Measurements from ENCODE around the gene CFAP299.
"Not testable (repeated sequence)": the region's sequence is repeated elsewhere in the genome, so short reads cannot be mapped to it uniquely, and the experiment has no call there.

CFAP299 gene

GRCh38 chr4:80333121-80333520 is 2.4 kb upstream of the CFAP299 start:
- peaks cover 3% of the 10 kb centered on the region for H3K4me1 ChIP-seq (ENCODE audit: control insufficient read depth, low read depth, low read length)
- H3K27ac ChIP-seq (ENCODE audit: low read length) = no peak overlapping the region
- peaks cover 19% of the 10 kb centered on the region for H3K27me3 ChIP-seq (ENCODE audit: control insufficient read depth, insufficient read depth, low read length)
- no peaks in the 10 kb centered on the region for H3K36me3 ChIP-seq (ENCODE audit: control insufficient read depth, low read depth, low read length)
- H3K4me3 ChIP-seq (ENCODE audit: low read length) = no peak overlapping the region
- H3K9me3 ChIP-seq (ENCODE audit: control insufficient read depth, low read depth, low read length) = no peaks in the 10 kb centered on the region
- H3K9ac ChIP-seq (ENCODE audit: low read length) = no peak overlapping the region

GRCh38 chr4:80334568-80334967 is 962 bp upstream of the CFAP299 start:
- H3K4me1 ChIP-seq (ENCODE audit: control insufficient read depth, low read depth, low read length) = peaks cover 3% of the 10 kb centered on the region
- H3K36me3 ChIP-seq (ENCODE audit: control insufficient read depth, low read depth, low read length) = no peaks in the 10 kb centered on the region
- H3K4me3 ChIP-seq (ENCODE audit: low read length) = no peak overlapping the region
- H3K27me3 ChIP-seq (ENCODE audit: control insufficient read depth, insufficient read depth, low read length) = peaks cover 19% of the 10 kb centered on the region
- no peaks in the 10 kb centered on the region for H3K9me3 ChIP-seq (ENCODE audit: control insufficient read depth, low read depth, low read length)
- no peak overlapping the region for H3K27ac ChIP-seq (ENCODE audit: low read length)
- no peak overlapping the region for H3K9ac ChIP-seq (ENCODE audit: low read length)

- Histone ChIP-seq H3K9ac (ENCODE audit: low read length) (no peak overlapping the region), H3K9me3 (ENCODE audit: control insufficient read depth, low read depth, low read length) (no peaks in the 10 kb centered on the region), H3K4me1 (ENCODE audit: control insufficient read depth, low read depth, low read length) (peaks cover 3% of the 10 kb centered on the region), H3K27me3 (ENCODE audit: control insufficient read depth, insufficient read depth, low read length) (peaks cover 19% of the 10 kb centered on the region), H3K4me3 (ENCODE audit: low read length) (peak overlapping the region; percentile 84), H3K36me3 (ENCODE audit: control insufficient read depth, low read depth, low read length) (no peaks in the 10 kb centered on the region), H3K27ac (ENCODE audit: low read length) (no peak overlapping the region)
Observed at GRCh38 chr4:80335226-80335553, 340 bp upstream of the CFAP299 start.

GRCh38 chr4:80336582-80336981 is 1.1 kb downstream of the CFAP299 start:
- no peaks in the 10 kb centered on the region for H3K36me3 ChIP-seq (ENCODE audit: control insufficient read depth, low read depth, low read length)
- no peaks in the 10 kb centered on the region for H3K9me3 ChIP-seq (ENCODE audit: control insufficient read depth, low read depth, low read length)
- no peak overlapping the region for H3K9ac ChIP-seq (ENCODE audit: low read length)
- peaks cover 19% of the 10 kb centered on the region for H3K27me3 ChIP-seq (ENCODE audit: control insufficient read depth, insufficient read depth, low read length)
- peak overlapping the region; percentile 84 for H3K4me3 ChIP-seq (ENCODE audit: low read length)
- H3K27ac ChIP-seq (ENCODE audit: low read length) = no peak overlapping the region
- peaks cover 3% of the 10 kb centered on the region for H3K4me1 ChIP-seq (ENCODE audit: control insufficient read depth, low read depth, low read length)

- Histone ChIP-seq H3K27me3 (ENCODE audit: control insufficient read depth, insufficient read depth, low read length) (peaks cover 15% of the 10 kb centered on the region), H3K9ac (ENCODE audit: low read length) (no peak overlapping the region), H3K36me3 (ENCODE audit: control insufficient read depth, low read depth, low read length) (no peaks in the 10 kb centered on the region), H3K4me3 (ENCODE audit: low read length) (no peak overlapping the region), H3K27ac (ENCODE audit: low read length) (no peak overlapping the region), H3K9me3 (ENCODE audit: control insufficient read depth, low read depth, low read length) (no peaks in the 10 kb centered on the region), H3K4me1 (ENCODE audit: control insufficient read depth, low read depth, low read length) (peaks cover 3% of the 10 kb centered on the region)
Observed at GRCh38 chr4:80340036-80340435, 4.5 kb downstream of the CFAP299 start.

GRCh38 chr4:80342684-80343083 is 7.2 kb downstream of the CFAP299 start:
- not testable (repeated sequence) for H3K4me1 ChIP-seq (ENCODE audit: control insufficient read depth, low read depth, low read length); H3K4me3 ChIP-seq (ENCODE audit: low read length)

GRCh38 chr4:80343887-80344286 is 8.4 kb downstream of the CFAP299 start:
- Histone ChIP-seq H3K4me3 (ENCODE audit: low read length) (no peak overlapping the region), H3K9me3 (ENCODE audit: control insufficient read depth, low read depth, low read length) (no peaks in the 10 kb centered on the region), H3K9ac (ENCODE audit: low read length) (no peak overlapping the region), H3K36me3 (ENCODE audit: control insufficient read depth, low read depth, low read length) (no peaks in the 10 kb centered on the region), H3K4me1 (ENCODE audit: control insufficient read depth, low read depth, low read length) (no peaks in the 10 kb centered on the region), H3K27ac (ENCODE audit: low read length) (no peak overlapping the region), H3K27me3 (ENCODE audit: control insufficient read depth, insufficient read depth, low read length) (no peaks in the 10 kb centered on the region)

More at GRCh38 chr4:80342684-80343083, 7.2 kb downstream of the CFAP299 start:
- not testable (repeated sequence) for H3K36me3 ChIP-seq (ENCODE audit: control insufficient read depth, low read depth, low read length); H3K27me3 ChIP-seq (ENCODE audit: control insufficient read depth, insufficient read depth, low read length); H3K27ac ChIP-seq (ENCODE audit: low read length); H3K9ac ChIP-seq (ENCODE audit: low read length); H3K9me3 ChIP-seq (ENCODE audit: control insufficient read depth, low read depth, low read length)

GRCh38 chr4:80360084-80360483 is 24.6 kb downstream of the CFAP299 start:
- Histone ChIP-seq H3K27ac (ENCODE audit: low read length) (no peak overlapping the region), H3K4me1 (ENCODE audit: control insufficient read depth, low read depth, low read length) (peaks cover 7% of the 10 kb centered on the region), H3K4me3 (ENCODE audit: low read length) (no peak overlapping the region)

GRCh38 chr4:80360900-80361299 is 25.4 kb downstream of the CFAP299 start:
- Histone ChIP-seq H3K9ac (ENCODE audit: low read length) (no peak overlapping the region), H3K27me3 (ENCODE audit: control insufficient read depth, insufficient read depth, low read length) (no peaks in the 10 kb centered on the region), H3K27ac (ENCODE audit: low read length) (no peak overlapping the region), H3K9me3 (ENCODE audit: control insufficient read depth, low read depth, low read length) (no peaks in the 10 kb centered on the region), H3K4me3 (ENCODE audit: low read length) (no peak overlapping the region), H3K4me1 (ENCODE audit: control insufficient read depth, low read depth, low read length) (peaks cover 7% of the 10 kb centered on the region), H3K36me3 (ENCODE audit: control insufficient read depth, low read depth, low read length) (no peaks in the 10 kb centered on the region)

More at GRCh38 chr4:80360084-80360483, 24.6 kb downstream of the CFAP299 start:
- H3K27me3 ChIP-seq (ENCODE audit: control insufficient read depth, insufficient read depth, low read length) = no peaks in the 10 kb centered on the region
- no peaks in the 10 kb centered on the region for H3K9me3 ChIP-seq (ENCODE audit: control insufficient read depth, low read depth, low read length)
- no peaks in the 10 kb centered on the region for H3K36me3 ChIP-seq (ENCODE audit: control insufficient read depth, low read depth, low read length)
- H3K9ac ChIP-seq (ENCODE audit: low read length) = no peak overlapping the region

GRCh38 chr4:80361329-80361900 is 25.9 kb downstream of the CFAP299 start:
- no peaks in the 10 kb centered on the region for H3K36me3 ChIP-seq (ENCODE audit: control insufficient read depth, low read depth, low read length)
- no peak overlapping the region for H3K27ac ChIP-seq (ENCODE audit: low read length)
- no peaks in the 10 kb centered on the region for H3K27me3 ChIP-seq (ENCODE audit: control insufficient read depth, insufficient read depth, low read length)
- no peaks in the 10 kb centered on the region for H3K9me3 ChIP-seq (ENCODE audit: control insufficient read depth, low read depth, low read length)
- H3K4me3 ChIP-seq (ENCODE audit: low read length) = no peak overlapping the region
- H3K9ac ChIP-seq (ENCODE audit: low read length) = no peak overlapping the region
- H3K4me1 ChIP-seq (ENCODE audit: control insufficient read depth, low read depth, low read length) = peaks cover 7% of the 10 kb centered on the region

- H3K9ac ChIP-seq (ENCODE audit: low read length) = no peak overlapping the region
- no peak overlapping the region for H3K4me3 ChIP-seq (ENCODE audit: low read length)
- no peak overlapping the region for H3K27ac ChIP-seq (ENCODE audit: low read length)
- H3K36me3 ChIP-seq (ENCODE audit: control insufficient read depth, low read depth, low read length) = no peaks in the 10 kb centered on the region
- H3K27me3 ChIP-seq (ENCODE audit: control insufficient read depth, insufficient read depth, low read length) = no peaks in the 10 kb centered on the region
- peaks cover 7% of the 10 kb centered on the region for H3K4me1 ChIP-seq (ENCODE audit: control insufficient read depth, low read depth, low read length)
- no peaks in the 10 kb centered on the region for H3K9me3 ChIP-seq (ENCODE audit: control insufficient read depth, low read depth, low read length)
Observed at GRCh38 chr4:80362578-80363181, 27.1 kb downstream of the CFAP299 start.

GRCh38 chr4:80365928-80366327 is 30.4 kb downstream of the CFAP299 start:
- H3K27ac ChIP-seq (ENCODE audit: low read length) = no peak overlapping the region
- no peaks in the 10 kb centered on the region for H3K27me3 ChIP-seq (ENCODE audit: control insufficient read depth, insufficient read depth, low read length)
- peaks cover 3% of the 10 kb centered on the region for H3K4me1 ChIP-seq (ENCODE audit: control insufficient read depth, low read depth, low read length)
- H3K9me3 ChIP-seq (ENCODE audit: control insufficient read depth, low read depth, low read length) = peaks cover 10% of the 10 kb centered on the region
- no peak overlapping the region for H3K4me3 ChIP-seq (ENCODE audit: low read length)
- H3K36me3 ChIP-seq (ENCODE audit: control insufficient read depth, low read depth, low read length) = no peaks in the 10 kb centered on the region
- H3K9ac ChIP-seq (ENCODE audit: low read length) = no peak overlapping the region

Data from iPS-18a (cell line).